ENCODE measurements around the gene CSK.
A peak's percentile ranks its signal among the peaks of the same experiment; 100 is the strongest.
"Not testable (repeated sequence)": the region's sequence is repeated elsewhere in the genome, so short reads cannot be mapped to it uniquely, and the experiment has no call there.

The CSK gene

GRCh38 chr15:74773329-74773728, 8.6 kb upstream of the CSK start:
- DNase-seq: no peak

DNA sequence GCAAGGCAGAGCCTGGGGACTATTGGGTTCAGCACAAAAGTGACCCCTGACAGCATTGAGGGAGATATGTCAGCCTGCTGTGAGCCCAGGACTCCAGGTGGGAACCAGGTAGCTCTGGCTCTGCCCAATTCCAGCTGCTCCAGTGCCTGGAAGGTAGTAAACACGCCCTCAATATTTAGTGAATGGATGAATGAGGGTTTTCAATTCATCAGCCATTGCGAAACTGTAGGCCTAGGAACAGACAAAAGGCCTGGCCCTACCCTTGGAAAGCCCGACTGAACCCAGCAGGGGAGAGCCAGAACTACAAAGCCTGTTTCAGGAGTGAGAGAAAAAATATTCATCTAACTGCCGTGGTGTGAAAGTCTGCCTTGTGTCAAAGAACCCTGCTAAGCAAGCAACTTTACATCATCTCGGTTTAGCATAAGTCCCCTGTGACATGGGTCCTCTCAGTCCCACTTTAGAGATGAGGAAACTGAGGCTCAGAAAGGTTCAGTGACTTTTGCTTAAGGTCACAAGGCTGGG, 8.1 kb upstream of the CSK start:
- DNase-seq: no peak

DNA sequence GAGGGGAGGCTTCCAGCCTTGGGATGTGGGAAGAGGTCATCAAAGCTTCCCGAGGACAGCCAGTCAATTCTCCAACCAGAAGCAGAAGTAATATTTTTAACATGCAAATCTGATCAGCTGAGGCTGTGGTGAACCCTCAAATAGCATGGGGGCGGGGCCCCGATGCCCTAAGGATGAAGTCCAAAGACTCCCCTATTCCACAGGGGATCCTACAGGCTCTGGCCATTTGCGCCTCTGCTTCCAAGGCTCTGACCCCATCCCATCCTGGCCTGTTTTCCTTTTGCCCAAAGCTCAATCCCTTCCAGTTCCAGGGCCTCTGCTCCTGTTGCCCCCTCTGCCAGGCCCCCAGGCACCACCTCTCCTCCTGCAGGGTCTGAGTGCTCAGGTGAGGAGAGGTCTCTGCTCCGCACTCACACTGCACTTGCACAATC, 6.7 kb upstream of the CSK start:
- DNase-seq: peak; percentile 47 to 71

GRCh38 chr15:74775894-74776293, 6.0 kb upstream of the CSK start:
- no peak for DNase-seq

- DNase-seq: peak; percentile 81 to 82
Measured at GRCh38 chr15:74776821-74777768, 4.8 kb upstream of the CSK start.

- peak; percentile 18 to 61 for DNase-seq
Measured at GRCh38 chr15:74777769-74778598, 3.9 kb upstream of the CSK start.

GRCh38 chr15:74778599-74778970, 3.3 kb upstream of the CSK start:
- DNase-seq: no peak

DNA sequence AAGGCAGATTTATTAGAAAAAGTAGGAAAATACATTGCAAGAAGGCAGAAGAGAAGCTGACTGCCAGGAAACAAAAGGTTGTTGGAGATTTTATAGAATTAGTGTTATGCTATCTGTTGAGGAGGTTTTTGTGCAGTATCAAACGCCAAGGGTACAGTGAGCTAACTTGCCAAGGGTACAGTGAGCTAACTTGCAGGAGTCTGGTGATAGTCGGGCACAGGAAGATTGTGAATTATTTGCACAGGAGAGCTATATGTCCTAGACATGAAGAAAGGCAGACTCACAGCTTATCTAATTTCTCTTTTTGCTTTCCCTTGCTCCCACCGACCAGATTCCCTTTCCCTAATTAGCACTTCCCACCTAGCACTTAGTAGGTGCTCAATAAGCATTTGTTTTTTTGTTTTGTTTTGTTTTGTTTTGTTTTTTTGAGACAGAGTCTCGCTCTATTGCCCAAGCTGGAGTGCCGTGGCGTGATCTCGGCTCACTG, 2.7 kb upstream of the CSK start:
- DNase-seq: no peak

DNA sequence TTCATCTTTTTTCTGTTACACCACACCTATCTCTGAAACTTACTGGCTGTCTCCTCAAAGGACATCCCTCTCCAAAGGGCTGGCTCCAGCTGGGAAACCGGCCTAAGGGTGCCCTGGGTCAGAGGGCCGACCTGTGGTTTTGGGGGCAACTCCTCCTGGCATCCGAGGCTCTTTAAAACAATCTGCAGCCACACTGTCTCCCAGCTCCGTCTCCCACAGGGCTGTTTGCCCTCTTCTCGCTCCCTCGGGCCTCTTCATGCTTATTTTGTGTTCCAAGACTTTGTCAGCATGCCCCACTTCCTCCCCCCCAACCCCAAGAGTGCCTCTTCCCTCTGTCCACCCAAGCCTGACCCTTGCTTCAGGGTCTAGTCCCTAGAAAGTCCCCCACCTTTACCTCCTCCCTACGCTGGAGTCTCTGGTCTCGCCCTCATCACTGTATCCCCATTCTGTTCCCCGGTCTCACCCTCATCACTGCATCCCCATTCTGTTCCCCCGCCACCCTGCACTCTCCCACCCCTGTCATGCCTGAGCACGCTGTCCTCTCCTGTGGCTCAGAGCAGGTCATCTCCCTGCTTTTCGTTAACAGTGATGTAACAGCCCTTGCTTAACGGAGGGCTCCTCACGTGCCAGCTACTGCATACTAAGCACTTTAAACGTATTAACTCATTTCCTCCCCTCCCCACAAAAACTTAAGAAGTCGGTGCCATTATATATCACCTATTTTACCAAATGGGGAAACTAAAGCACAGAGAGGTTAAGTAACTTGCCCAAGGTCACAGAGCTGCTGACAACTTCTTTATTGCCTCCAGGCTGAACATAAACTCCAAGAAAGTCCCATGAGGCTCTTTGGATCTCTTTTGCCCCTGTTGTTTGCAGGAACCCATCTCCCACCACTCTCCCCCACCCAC, 1.1 kb upstream of the CSK start:
- DNase-seq: peak; percentile 75 to 87

GRCh38 chr15:74782259-74783071, 585 bp downstream of the CSK start:
- peak; percentile 50 to 62 for DNase-seq

GRCh38 chr15:74783072-74783807, 1.4 kb downstream of the CSK start:
- peak; percentile 60 to 75 for DNase-seq

DNA sequence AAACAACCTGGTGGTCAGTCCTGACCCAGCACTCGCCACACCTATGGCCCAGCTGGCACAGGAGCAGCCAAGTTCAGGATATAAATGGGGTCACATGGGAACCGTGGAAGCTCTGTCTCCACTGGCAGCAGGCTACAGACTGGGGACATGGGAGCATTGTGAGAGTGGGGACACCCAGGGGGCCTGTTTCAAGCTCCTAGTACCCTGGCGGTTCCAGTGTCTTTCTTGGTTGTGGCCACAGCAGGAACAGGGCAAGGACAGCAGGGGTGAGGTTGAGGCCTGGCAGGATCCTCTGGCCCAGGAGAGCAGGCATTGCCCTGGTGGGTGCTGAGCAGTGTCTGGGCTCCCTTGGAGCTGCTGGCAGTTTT, 1.9 kb downstream of the CSK start:
- no peak for DNase-seq

DNA sequence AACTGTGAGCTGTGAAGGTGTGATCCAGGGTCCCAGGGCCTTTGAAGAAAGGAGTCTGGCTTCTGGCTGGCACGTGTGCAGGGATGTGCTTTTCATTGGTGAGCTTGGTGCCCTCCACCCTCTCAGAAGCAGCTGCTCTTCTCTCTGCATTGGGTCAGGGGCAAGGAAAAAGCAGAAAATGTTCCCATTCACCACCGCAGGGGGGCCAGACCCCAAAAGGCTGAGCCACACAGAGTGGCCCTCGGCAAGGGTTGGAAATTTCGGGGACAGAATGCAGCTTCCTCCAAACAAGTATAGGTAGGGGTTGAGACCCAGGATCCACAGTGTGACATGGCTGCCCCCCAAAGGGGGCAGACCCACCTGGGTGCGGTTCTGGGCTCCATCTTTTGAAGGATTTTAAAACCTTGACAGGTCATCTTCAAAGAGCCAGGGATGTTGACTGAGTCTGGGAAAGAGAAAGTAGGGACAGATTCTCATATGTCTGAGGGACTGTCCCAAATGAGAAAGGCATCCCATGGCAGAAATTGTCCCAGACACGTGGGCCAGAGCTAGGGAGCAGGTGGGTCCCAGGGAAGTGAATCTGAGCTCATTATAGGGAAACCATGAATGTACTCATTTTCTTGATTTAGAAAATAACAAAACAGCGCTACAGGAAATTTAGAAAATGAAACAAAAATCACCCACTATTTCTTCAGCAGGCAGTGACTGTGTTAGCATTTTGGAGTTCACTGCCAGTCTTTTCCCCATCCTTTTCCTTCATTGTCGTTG, 2.7 kb downstream of the CSK start:
- peak in 1 of 2 donors; percentile 32 for DNase-seq

GRCh38 chr15:74785194-74786032, 3.5 kb downstream of the CSK start:
- DNase-seq: no peak

GRCh38 chr15:74786081-74786480, 4.2 kb downstream of the CSK start:
- not testable (repeated sequence) for DNase-seq

DNA sequence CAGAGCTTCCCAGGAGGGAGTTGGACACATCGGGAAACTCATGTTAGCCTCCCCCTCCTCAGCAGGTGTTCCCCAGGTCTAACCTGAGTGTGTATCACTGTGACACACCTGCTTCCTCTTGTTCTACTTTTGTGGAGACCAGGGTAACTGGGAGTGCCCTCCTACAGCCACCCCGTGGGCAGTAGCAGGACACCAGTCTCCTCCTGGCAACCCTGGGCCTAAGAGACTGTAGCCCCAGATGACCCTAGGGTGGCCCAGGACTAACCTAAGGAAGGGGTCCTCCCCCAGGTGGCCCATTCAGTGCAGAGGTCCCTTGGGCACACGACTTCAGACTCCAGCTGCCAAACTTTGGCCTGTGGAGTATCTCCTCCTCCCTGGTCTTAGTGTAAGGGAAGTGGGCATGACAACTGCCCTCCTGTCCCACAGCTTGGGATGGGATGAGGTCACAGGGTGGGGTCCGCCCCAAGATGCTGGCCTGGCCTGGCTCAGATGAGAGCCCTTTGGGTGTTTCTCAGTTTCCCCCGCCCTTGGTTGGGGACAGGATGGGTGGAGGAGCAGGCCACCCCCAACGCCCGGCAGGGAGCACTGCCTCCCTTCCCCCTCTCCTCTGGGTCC, 4.8 kb downstream of the CSK start:
- DNase-seq: peak; percentile 67 to 79

DNA sequence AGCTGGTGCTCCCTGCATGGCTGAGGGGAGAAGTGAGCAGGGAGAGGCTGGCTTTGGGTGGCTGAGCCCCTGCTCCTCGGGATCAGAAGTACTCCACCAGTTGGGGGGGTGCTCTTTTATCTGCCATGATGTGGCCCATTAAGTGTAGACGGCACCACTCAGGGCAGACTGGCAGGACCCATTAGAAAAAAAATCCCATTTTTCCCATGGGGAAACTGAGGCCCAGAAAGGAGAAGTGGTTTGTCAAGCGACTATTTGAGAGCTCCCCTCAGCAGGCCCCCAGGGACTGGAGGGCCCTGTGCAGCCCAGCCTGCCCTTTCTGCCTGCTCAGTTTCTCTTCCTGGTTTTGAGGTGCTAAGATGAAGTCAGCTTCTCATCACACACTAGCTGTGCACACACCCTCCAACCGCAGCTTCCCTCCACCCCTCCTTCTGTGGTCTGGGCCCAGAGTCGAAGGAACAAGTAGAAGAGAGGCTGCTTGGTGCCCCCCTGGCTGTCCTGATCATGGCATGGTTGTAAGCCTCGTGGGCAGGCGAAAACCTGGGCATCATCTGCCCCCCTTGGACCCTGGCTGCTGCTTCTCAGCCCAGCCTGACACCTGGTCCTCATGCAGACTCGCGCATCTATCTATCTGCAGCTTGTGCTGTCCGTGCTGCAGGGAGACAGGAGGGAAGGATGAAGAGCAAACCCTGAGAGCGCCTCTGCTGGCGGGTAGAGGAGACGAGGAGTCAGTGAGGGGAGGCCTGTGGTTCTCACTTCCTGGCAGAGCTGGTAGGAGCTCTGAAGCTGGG, 5.6 kb downstream of the CSK start:
- DNase-seq: peak; percentile 96

Measured in inflammatory macrophage (primary cell).